CD4-positive, alpha-beta T cell treated with Interleukin-15 for 4 hours (primary cell): ENCODE results near the gene FHIT.
"Not testable (repeated sequence)": the region's sequence is repeated elsewhere in the genome, so short reads cannot be mapped to it uniquely, and the experiment has no call there.

Experiments
- DNase-seq: peaks from one replicate; pipeline ENCODE4 v3.0.0-alpha.2; 2020; ENCODE audit warnings: low spot score

The FHIT gene

GRCh38 chr3:60557122-60557521 is 694.1 kb downstream of the FHIT start:
- no peak for DNase-seq

- DNase-seq = no peak
These were observed 695.4 kb downstream of the FHIT start for GRCh38 chr3:60555686-60556354.

- no peak for DNase-seq
These were observed 698.1 kb downstream of the FHIT start for GRCh38 chr3:60553144-60553543.

- DNase-seq = no peak
These were observed 698.7 kb downstream of the FHIT start for GRCh38 chr3:60552581-60552980.

- no peak for DNase-seq
These were observed 699.6 kb downstream of the FHIT start for GRCh38 chr3:60551455-60552209.

GRCh38 chr3:60549863-60550262 is 701.4 kb downstream of the FHIT start:
- DNase-seq = no peak

GRCh38 chr3:60542995-60543394 is 708.3 kb downstream of the FHIT start:
- DNase-seq = no peak

- DNase-seq = not testable (repeated sequence)
These were observed 711.9 kb downstream of the FHIT start for GRCh38 chr3:60539394-60539793.

GRCh38 chr3:60536420-60536819 is 714.8 kb downstream of the FHIT start:
- no peak for DNase-seq

GRCh38 chr3:60531759-60532158 is 719.5 kb downstream of the FHIT start:
- no peak for DNase-seq

GRCh38 chr3:60528651-60529050 is 722.6 kb downstream of the FHIT start:
- no peak for DNase-seq

GRCh38 chr3:60523536-60523935 is 727.7 kb downstream of the FHIT start:
- no peak for DNase-seq

- DNase-seq = no peak
These were observed 734.1 kb downstream of the FHIT start for GRCh38 chr3:60517134-60517533.

- DNase-seq = no peak
These were observed 736.4 kb downstream of the FHIT start for GRCh38 chr3:60514866-60515265.

GRCh38 chr3:60514085-60514649 is 737.1 kb downstream of the FHIT start:
- DNase-seq = no peak

GRCh38 chr3:60513241-60513640 is 738.0 kb downstream of the FHIT start:
- no peak for DNase-seq

- DNase-seq = no peak
These were observed 738.7 kb downstream of the FHIT start for GRCh38 chr3:60512506-60512905.

GRCh38 chr3:60509471-60509870 is 741.8 kb downstream of the FHIT start:
- DNase-seq = no peak

- no peak for DNase-seq
These were observed 746.3 kb downstream of the FHIT start for GRCh38 chr3:60504827-60505457.

GRCh38 chr3:60501314-60501713 is 749.9 kb downstream of the FHIT start:
- DNase-seq = no peak

- DNase-seq = no peak
These were observed 753.4 kb downstream of the FHIT start for GRCh38 chr3:60497902-60498301.

GRCh38 chr3:60490992-60491391 is 760.3 kb downstream of the FHIT start:
- no peak for DNase-seq

GRCh38 chr3:60475096-60475495 is 776.2 kb downstream of the FHIT start:
- no peak for DNase-seq
